LNCAP (cell line): Measurements from ENCODE around the gene NDUFS2.

Experiments used
- TF ChIP-seq, protein P1 (sequence below): fragments of 450-650 bp; IDR thresholded peaks from 2 replicates; pipeline ENCODE4 v1.5.1; 2017; ENCODE audit warnings: mild to moderate bottlenecking

NDUFS2 gene

DNA sequence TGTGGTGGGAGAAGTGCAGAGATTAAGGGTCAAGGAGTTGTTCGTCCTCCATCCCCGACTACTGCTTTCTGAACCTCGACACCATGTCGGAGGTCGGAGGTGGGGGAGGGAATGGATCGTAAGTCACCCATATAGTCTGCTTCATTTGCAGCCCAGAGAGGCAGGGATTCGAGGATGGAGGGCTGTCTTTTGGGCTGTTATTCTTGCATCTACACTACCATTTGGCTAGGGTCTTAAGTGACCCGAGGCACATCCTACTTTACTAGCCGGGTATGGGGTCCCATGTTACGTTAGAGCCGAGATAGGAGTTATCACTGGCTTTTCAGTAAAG lies 42.3 kb upstream of the NDUFS2 start:
- TF ChIP-seq, protein P1, sequence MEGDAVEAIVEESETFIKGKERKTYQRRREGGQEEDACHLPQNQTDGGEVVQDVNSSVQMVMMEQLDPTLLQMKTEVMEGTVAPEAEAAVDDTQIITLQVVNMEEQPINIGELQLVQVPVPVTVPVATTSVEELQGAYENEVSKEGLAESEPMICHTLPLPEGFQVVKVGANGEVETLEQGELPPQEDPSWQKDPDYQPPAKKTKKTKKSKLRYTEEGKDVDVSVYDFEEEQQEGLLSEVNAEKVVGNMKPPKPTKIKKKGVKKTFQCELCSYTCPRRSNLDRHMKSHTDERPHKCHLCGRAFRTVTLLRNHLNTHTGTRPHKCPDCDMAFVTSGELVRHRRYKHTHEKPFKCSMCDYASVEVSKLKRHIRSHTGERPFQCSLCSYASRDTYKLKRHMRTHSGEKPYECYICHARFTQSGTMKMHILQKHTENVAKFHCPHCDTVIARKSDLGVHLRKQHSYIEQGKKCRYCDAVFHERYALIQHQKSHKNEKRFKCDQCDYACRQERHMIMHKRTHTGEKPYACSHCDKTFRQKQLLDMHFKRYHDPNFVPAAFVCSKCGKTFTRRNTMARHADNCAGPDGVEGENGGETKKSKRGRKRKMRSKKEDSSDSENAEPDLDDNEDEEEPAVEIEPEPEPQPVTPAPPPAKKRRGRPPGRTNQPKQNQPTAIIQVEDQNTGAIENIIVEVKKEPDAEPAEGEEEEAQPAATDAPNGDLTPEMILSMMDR: no peak

DNA sequence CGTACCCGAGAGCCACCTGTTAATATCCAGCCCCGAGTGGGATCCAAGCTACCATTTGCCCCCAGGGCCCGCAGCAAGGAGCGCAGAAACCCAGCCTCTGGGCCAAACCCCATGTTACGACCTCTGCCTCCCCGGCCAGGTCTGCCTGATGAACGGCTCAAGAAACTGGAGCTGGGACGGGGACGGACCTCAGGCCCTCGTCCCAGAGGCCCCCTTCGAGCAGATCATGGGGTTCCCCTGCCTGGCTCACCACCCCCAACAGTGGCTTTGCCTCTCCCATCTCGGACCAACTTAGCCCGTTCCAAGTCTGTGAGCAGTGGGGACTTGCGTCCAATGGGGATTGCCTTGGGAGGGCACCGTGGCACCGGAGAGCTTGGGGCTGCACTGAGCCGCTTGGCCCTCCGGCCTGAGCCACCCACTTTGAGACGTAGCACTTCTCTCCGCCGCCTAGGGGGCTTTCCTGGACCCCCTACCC lies 41.5 kb upstream of the NDUFS2 start:
- TF ChIP-seq, protein P1: no peak

DNA sequence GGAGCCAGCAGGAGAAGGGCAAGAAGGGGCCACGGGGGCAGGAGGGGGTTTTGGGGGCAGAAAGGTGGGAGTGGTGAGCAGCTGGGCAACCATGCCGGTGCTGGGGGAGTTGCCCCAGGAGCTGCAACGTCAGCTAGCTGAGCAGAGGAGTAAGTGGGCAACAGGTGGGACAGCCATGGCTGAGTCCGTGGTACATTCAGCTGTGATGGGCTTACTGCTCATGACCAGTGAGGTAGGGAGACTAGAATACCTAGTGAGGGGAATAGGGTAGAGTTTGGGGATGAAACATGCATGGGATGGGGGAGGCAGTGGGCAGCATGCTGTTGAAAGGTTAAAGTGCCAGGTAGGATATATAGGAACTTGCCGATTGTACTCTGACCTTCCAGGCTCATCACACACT lies 40.5 kb upstream of the NDUFS2 start:
- TF ChIP-seq, protein P1: no peak

DNA sequence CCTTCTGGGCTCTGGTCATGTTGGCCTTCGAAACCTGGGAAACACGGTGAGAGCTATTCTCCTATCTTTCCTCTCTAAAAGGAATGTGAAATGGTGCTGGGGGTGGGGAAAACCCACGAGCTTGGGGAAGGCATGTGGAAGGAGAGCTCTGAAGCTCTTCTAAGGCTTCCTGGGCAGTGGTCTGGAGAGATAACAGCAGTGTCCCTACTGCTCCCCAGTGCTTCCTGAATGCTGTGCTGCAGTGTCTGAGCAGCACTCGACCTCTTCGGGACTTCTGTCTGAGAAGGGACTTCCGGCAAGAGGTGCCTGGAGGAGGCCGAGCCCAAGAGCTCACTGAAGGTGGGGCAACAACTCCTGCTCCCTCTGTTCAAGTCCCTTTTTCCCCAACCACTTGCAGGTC lies 40.1 kb upstream of the NDUFS2 start:
- TF ChIP-seq, protein P1: no peak

DNA sequence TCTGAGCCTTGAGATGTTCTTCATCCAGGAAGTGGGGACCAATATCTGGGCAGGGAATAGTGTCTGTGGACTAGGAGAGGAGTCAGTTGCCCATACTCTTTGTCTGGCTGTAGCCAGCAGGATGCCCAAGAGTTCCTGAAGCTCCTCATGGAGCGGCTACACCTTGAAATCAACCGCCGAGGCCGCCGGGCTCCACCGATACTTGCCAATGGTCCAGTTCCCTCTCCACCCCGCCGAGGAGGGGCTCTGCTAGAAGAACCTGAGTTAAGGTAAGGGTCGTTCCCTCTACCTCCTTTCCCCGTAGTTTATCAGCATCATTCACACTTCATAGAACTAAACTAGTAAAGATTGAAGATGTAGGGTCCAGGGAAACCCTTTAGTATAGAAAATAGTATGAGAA lies 39.4 kb upstream of the NDUFS2 start:
- TF ChIP-seq, protein P1: no peak

DNA sequence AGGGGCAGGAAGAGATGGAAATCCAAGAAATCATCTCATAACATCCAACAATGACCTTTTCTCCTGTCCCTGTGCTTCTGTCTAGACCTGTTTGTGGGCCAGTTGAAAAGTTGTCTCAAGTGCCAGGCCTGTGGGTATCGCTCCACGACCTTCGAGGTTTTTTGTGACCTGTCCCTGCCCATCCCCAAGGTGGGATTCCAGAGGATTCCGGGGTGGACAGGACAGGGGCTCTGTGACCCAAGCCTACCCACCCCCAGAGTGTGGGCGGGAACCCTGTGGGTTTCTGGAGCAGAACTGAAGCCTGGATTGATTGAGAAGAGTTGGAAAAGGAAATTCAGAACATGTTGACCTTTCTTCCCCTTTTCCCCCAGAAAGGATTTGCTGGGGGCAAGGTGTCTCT lies 38.4 kb upstream of the NDUFS2 start:
- TF ChIP-seq, protein P1: no peak

DNA sequence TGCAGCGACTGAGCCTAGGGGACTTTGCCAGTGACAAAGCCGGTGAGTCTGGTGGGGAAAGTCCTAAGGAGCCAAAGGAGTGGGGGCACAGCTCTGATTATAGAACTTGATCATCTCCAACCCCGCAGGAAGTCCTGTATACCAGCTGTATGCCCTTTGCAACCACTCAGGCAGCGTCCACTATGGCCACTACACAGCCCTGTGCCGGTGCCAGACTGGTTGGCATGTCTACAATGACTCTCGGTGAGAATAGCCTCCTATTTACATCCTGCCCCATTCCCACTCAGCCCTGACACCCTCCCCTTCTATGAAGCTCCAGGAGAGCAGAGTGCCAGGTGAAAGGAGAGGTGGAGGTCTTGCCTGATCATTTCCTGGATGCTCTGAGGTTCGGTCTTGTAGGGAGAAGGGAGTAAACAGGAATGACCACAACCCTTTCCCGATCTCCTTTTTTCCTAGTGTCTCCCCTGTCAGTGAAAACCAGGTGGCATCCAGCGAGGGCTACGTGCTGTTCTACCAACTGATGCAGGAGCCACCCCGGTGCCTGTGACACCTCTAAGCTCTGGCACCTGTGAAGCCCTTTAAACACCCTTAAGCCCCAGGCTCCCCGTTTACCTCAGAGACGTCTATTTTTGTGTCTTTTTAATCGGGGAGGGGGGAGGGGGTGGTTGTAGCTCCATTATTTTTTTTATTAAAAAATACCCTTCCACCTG lies 37.1 kb upstream of the NDUFS2 start:
- TF ChIP-seq, protein P1: no peak
